ENCODE data around the gene ST8SIA5.
A peak's percentile ranks its signal among the peaks of the same experiment; 100 is the strongest.

The ST8SIA5 gene

DNA sequence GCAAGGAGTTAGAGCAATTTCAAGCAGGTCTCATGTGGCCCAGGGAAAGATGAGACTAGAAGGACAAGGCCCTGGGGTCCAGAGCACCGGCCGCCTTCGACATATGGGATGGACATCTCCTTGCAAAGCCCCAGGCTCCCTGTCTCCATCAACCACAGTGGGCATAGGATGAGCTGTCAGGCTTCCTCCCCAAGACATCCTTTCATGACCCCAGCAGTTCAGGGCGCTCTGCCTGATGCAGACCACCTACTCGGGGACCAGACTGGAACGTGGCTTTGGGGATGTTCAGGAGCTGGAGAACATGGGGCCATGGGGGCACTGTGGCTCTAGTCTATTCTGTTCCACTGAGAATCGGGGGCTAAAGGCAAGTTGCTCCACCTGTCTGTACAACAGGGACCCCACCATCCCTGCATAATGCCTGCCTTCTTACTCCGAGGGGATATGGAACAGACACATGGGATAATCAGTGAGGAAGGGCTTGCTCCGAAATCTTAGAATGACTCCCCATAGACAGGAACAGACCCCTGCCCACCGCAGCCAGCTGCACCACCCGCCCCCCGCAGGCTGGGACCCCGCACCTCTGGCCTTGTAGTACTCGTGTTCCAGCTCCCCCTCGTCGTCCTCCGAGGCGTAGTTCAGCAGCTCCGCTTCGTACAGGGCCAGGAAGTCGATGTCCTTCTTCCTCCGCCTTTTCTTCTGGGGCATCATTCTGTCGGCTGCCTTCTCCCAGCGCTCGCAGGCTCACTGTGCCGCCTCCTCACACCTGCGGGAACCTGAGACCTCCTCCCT lies 100.3 kb downstream of the ST8SIA5 start:
- H3K14ac ChIP-seq (ENCODE audit: low read length) = peak overlapping the region; percentile 85
- no peak for DNase-seq (ENCODE audit: low spot score)
- H3K27me3 ChIP-seq (ENCODE audit: control insufficient read depth in 3 of 3, insufficient read depth in 3 of 3, low read depth in 1 of 3, low read length in 3 of 3) = peaks cover 0 to 4% (median 0%) of the 10 kb centered on the region in 3 experiments
- no peaks in the 10 kb centered on the region for H3K9me3 ChIP-seq (replicated peaks in 1 of 2; ENCODE audit: control insufficient read depth in 2 of 2, insufficient read depth in 1 of 2, low read depth in 1 of 2, low read length in 2 of 2)
- no peaks in the 10 kb centered on the region for H3K79me1 ChIP-seq (ENCODE audit: low read depth, low read length)
- no CpG with 5 or more reads among the region's 27 CpGs for WGBS, 2 donors (ENCODE audit: extremely low coverage in 2 of 2, insufficient read length in 2 of 2, insufficient replicate concordance in 1 of 2)
- no peak overlapping the region for H2BK120ac ChIP-seq (ENCODE audit: low read depth, low read length)
- H3K18ac ChIP-seq (ENCODE audit: low read length) = no peak overlapping the region
- H2AFZ ChIP-seq (ENCODE audit: low read length) = peak overlapping the region; percentile 7
- no peak overlapping the region for H3K4ac ChIP-seq (ENCODE audit: low read length)
- no peak overlapping the region for H4K8ac ChIP-seq (ENCODE audit: low read depth, low read length)
- no peak overlapping the region for H2BK15ac ChIP-seq (ENCODE audit: low read length)
- peak overlapping the region; percentile 13 for H3K23ac ChIP-seq (ENCODE audit: low read depth, low read length, poor library complexity)
- no peak overlapping the region for H3K4me2 ChIP-seq (ENCODE audit: insufficient read depth, low read length, poor library complexity, severe bottlenecking)
- H2BK5ac ChIP-seq (ENCODE audit: low read length) = no peak overlapping the region
- no peak overlapping the region for H3K9ac ChIP-seq (ENCODE audit: low read depth, low read length, poor library complexity)
- no peaks in the 10 kb centered on the region for H3K36me3 ChIP-seq (replicated peaks in 1 of 2; ENCODE audit: control insufficient read depth in 2 of 2, insufficient read depth in 2 of 2, low read length in 2 of 2)
- peaks cover 0 to 1% of the 10 kb centered on the region in 2 donors for H3K4me1 ChIP-seq (ENCODE audit: control insufficient read depth in 2 of 2, insufficient read depth in 1 of 2, low read depth in 1 of 2, low read length in 2 of 2)
- no peak overlapping the region for H3K4me3 ChIP-seq (ENCODE audit: low read length in 2 of 2)
- peak overlapping the region; percentile 67 for H2BK12ac ChIP-seq (ENCODE audit: low read length)
- H2AK5ac ChIP-seq (ENCODE audit: low read depth, low read length) = peak overlapping the region; percentile 11
- peak overlapping the region; percentile 93 for H4K91ac ChIP-seq (ENCODE audit: low read depth, low read length, poor library complexity)
- H3K27ac ChIP-seq (replicated peaks; ENCODE audit: low read length) = no peak overlapping the region

DNA sequence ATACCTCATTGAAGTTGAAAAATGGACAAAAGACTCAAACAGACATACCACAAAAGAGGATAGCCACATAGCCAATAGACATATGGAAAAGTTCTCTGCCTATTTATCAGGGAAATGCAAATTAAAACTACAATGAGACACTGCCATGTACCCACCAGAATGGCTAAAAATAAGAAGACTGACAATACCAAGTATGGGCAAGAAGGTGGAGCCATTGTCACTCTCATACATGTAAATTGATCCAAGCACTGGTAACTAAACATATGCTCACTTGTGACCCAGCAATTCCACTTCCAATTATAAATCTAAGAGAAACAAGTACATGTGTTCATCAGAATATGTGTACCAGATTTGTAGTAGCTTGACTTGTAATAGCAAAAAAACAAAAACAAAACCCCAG lies 104.5 kb downstream of the ST8SIA5 start:
- peaks cover 0 to 8% (median 0%) of the 10 kb centered on the region in 3 experiments for H3K27me3 ChIP-seq (ENCODE audit: control insufficient read depth in 3 of 3, insufficient read depth in 3 of 3, low read depth in 1 of 3, low read length in 3 of 3)
- H4K8ac ChIP-seq (ENCODE audit: low read depth, low read length) = no peak overlapping the region
- H3K4ac ChIP-seq (ENCODE audit: low read length) = no peak overlapping the region
- no peak overlapping the region for H2AK5ac ChIP-seq (ENCODE audit: low read depth, low read length)
- no peaks in the 10 kb centered on the region for H3K4me1 ChIP-seq (ENCODE audit: control insufficient read depth in 2 of 2, insufficient read depth in 1 of 2, low read depth in 1 of 2, low read length in 2 of 2)
- H3K27ac ChIP-seq (replicated peaks; ENCODE audit: low read length) = no peak overlapping the region
- no peak overlapping the region for H2BK15ac ChIP-seq (ENCODE audit: low read length)
- H2BK5ac ChIP-seq (ENCODE audit: low read length) = no peak overlapping the region
- no peak overlapping the region for H3K18ac ChIP-seq (ENCODE audit: low read length)
- no peak overlapping the region for H3K4me3 ChIP-seq (ENCODE audit: low read length in 2 of 2)
- peaks cover 2% of the 10 kb centered on the region for H3K79me1 ChIP-seq (ENCODE audit: low read depth, low read length)
- H2BK120ac ChIP-seq (ENCODE audit: low read depth, low read length) = no peak overlapping the region
- H2AFZ ChIP-seq (ENCODE audit: low read length) = no peak overlapping the region
- H3K23ac ChIP-seq (ENCODE audit: low read depth, low read length, poor library complexity) = no peak overlapping the region
- no peaks in the 10 kb centered on the region for H3K36me3 ChIP-seq (replicated peaks in 1 of 2; ENCODE audit: control insufficient read depth in 2 of 2, insufficient read depth in 2 of 2, low read length in 2 of 2)
- H3K9ac ChIP-seq (ENCODE audit: low read depth, low read length, poor library complexity) = no peak overlapping the region
- no peak for DNase-seq (ENCODE audit: low spot score)
- H4K91ac ChIP-seq (ENCODE audit: low read depth, low read length, poor library complexity) = no peak overlapping the region
- no peak overlapping the region for H3K14ac ChIP-seq (ENCODE audit: low read length)
- H3K4me2 ChIP-seq (ENCODE audit: insufficient read depth, low read length, poor library complexity, severe bottlenecking) = no peak overlapping the region
- no peaks in the 10 kb centered on the region for H3K9me3 ChIP-seq (replicated peaks in 1 of 2; ENCODE audit: control insufficient read depth in 2 of 2, insufficient read depth in 1 of 2, low read depth in 1 of 2, low read length in 2 of 2)
- no peak overlapping the region for H2BK12ac ChIP-seq (ENCODE audit: low read length)

DNA sequence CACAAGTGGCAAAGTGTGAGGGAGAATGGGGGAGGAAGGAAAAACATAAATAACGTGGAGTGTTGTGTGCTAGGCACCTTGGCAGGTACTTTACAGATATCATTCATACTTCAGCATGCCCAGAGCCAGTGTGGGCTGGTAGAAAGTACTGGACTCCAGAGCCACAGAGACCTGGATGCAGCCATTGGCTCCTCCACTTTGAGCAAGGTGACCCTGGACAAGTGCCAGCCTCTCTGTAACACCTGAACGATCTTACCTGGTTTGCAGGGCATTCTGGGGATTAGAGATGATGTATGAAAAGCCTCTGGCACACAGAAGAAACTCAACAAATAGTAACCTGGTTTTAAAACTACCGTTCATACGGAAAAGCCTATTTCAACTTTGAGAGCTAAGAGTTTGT lies 106.2 kb downstream of the ST8SIA5 start:
- Histone ChIP-seq H3K4me2 (ENCODE audit: insufficient read depth, low read length, poor library complexity, severe bottlenecking) (no peak overlapping the region), H3K9ac (ENCODE audit: low read depth, low read length, poor library complexity) (no peak overlapping the region), H2BK12ac (ENCODE audit: low read length) (no peak overlapping the region), H3K79me1 (ENCODE audit: low read depth, low read length) (peaks cover 2% of the 10 kb centered on the region), H2AK5ac (ENCODE audit: low read depth, low read length) (no peak overlapping the region), H2BK15ac (ENCODE audit: low read length) (no peak overlapping the region), H3K27ac (replicated peaks; ENCODE audit: low read length) (no peak overlapping the region), H3K4me3 (ENCODE audit: low read length in 2 of 2) (no peak overlapping the region), H2BK120ac (ENCODE audit: low read depth, low read length) (no peak overlapping the region), H3K9me3 (replicated peaks in 1 of 2; ENCODE audit: control insufficient read depth in 2 of 2, insufficient read depth in 1 of 2, low read depth in 1 of 2, low read length in 2 of 2) (no peaks in the 10 kb centered on the region), H3K27me3 (ENCODE audit: control insufficient read depth in 3 of 3, insufficient read depth in 3 of 3, low read depth in 1 of 3, low read length in 3 of 3) (peaks cover 0 to 14% (median 0%) of the 10 kb centered on the region in 3 experiments), H4K91ac (ENCODE audit: low read depth, low read length, poor library complexity) (no peak overlapping the region), H3K36me3 (replicated peaks in 1 of 2; ENCODE audit: control insufficient read depth in 2 of 2, insufficient read depth in 2 of 2, low read length in 2 of 2) (no peaks in the 10 kb centered on the region), H4K8ac (ENCODE audit: low read depth, low read length) (no peak overlapping the region), H3K18ac (ENCODE audit: low read length) (no peak overlapping the region), H2AFZ (ENCODE audit: low read length) (no peak overlapping the region), H3K14ac (ENCODE audit: low read length) (no peak overlapping the region), H2BK5ac (ENCODE audit: low read length) (peak overlapping the region; percentile 29), H3K4me1 (ENCODE audit: control insufficient read depth in 2 of 2, insufficient read depth in 1 of 2, low read depth in 1 of 2, low read length in 2 of 2) (no peaks in the 10 kb centered on the region), H3K4ac (ENCODE audit: low read length) (no peak overlapping the region), H3K23ac (ENCODE audit: low read depth, low read length, poor library complexity) (no peak overlapping the region)
- WGBS, 2 donors (ENCODE audit: extremely low coverage in 2 of 2, insufficient read length in 2 of 2, insufficient replicate concordance in 1 of 2) = no CpG with 5 or more reads among the region's 4 CpGs
- no peak for DNase-seq (ENCODE audit: low spot score)

DNA sequence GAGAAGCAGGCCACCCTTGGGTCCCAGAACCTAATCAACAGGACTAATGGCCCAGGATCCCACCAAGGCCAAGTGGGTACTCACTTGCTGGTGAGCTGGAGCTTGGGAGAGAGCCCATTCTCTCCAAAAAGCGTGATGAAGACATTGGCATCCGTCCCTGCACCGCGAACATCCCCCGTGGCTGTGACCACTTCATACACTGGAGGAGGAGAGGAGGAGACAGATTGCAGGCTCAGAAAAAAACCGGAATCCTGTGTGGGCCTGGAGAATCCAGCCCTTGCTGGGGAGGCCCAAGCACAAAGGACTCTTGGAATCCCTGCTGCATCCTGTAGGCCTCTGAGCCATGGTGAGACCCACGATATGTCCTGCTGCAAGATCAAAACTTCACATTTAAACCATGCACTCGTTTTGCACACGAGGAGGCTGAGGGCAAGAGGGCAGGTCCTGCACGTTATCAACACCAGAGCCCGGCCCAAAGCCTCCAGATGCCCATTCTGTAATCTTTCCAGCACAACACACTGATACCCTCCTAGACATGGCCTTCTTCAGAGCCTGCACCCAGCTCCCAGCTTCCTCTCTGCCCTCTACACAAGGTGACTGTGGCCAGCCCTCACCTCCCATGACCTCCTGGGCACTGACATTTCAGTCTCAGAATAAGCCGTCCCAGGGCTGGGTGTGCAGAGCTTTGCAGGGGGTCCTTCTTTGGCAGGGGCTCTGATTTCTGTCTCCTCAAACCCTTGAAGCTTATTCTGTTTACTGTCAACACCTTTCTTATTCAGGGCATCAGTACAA lies 107.6 kb downstream of the ST8SIA5 start:
- Histone ChIP-seq H3K27ac (replicated peaks; ENCODE audit: low read length) (no peak overlapping the region), H2AK5ac (ENCODE audit: low read depth, low read length) (no peak overlapping the region), H3K9me3 (replicated peaks in 1 of 2; ENCODE audit: control insufficient read depth in 2 of 2, insufficient read depth in 1 of 2, low read depth in 1 of 2, low read length in 2 of 2) (no peaks in the 10 kb centered on the region), H3K27me3 (ENCODE audit: control insufficient read depth in 3 of 3, insufficient read depth in 3 of 3, low read depth in 1 of 3, low read length in 3 of 3) (peaks cover 0 to 22% (median 0%) of the 10 kb centered on the region in 3 experiments), H3K4ac (ENCODE audit: low read length) (no peak overlapping the region), H4K91ac (ENCODE audit: low read depth, low read length, poor library complexity) (no peak overlapping the region), H2AFZ (ENCODE audit: low read length) (no peak overlapping the region), H3K23ac (ENCODE audit: low read depth, low read length, poor library complexity) (no peak overlapping the region), H3K14ac (ENCODE audit: low read length) (no peak overlapping the region), H3K79me1 (ENCODE audit: low read depth, low read length) (peaks cover 2% of the 10 kb centered on the region), H3K36me3 (replicated peaks in 1 of 2; ENCODE audit: control insufficient read depth in 2 of 2, insufficient read depth in 2 of 2, low read length in 2 of 2) (no peaks in the 10 kb centered on the region), H2BK120ac (ENCODE audit: low read depth, low read length) (no peak overlapping the region), H3K4me2 (ENCODE audit: insufficient read depth, low read length, poor library complexity, severe bottlenecking) (no peak overlapping the region), H3K9ac (ENCODE audit: low read depth, low read length, poor library complexity) (no peak overlapping the region), H3K18ac (ENCODE audit: low read length) (no peak overlapping the region), H2BK15ac (ENCODE audit: low read length) (no peak overlapping the region), H3K4me1 (ENCODE audit: control insufficient read depth in 2 of 2, insufficient read depth in 1 of 2, low read depth in 1 of 2, low read length in 2 of 2) (no peaks in the 10 kb centered on the region), H4K8ac (ENCODE audit: low read depth, low read length) (no peak overlapping the region), H3K4me3 (ENCODE audit: low read length in 2 of 2) (no peak overlapping the region), H2BK5ac (ENCODE audit: low read length) (no peak overlapping the region), H2BK12ac (ENCODE audit: low read length) (no peak overlapping the region)
- no peak for DNase-seq (ENCODE audit: low spot score)
- no CpG with 5 or more reads among the region's 12 CpGs for WGBS, 2 donors (ENCODE audit: extremely low coverage in 2 of 2, insufficient read length in 2 of 2, insufficient replicate concordance in 1 of 2)
